Esophagus squamous epithelium (tissue), 5 donors: ENCODE data around the gene KIAA1671. TPM values are rescaled to one million over a fixed set of nuclear protein-coding genes. Genes with fewer than 3 reads are reported as not detected.
A peak's percentile ranks its signal among the peaks of the same experiment; 100 is the strongest.

ENCODE experiments used
- DNase-seq: peaks from one replicate; lab custom pipeline; 2025; lab: John Stamatoyannopoulos, UW
- H3K27ac ChIP-seq, 4 donors: fragments of 200-600 bp; sonication (generic); one replicate each; pipeline ENCODE4 v1.5.1; 2016 to 2019; ENCODE audit warnings: mild to moderate bottlenecking in 1 of 4
- H3K27me3 ChIP-seq, 4 donors: fragments of 200-600 bp; sonication (generic); 1 replicate in 3 of 4; 2 replicates in 1 of 4; pipeline versions ENCODE4 v1.5.1 to v1.6.0; 2017 to 2021; ENCODE audit warnings: antibody characterized with exemption in 1 of 4
- H3K36me3 ChIP-seq, 3 donors: fragments of 200-600 bp; sonication (generic); one replicate each; pipeline ENCODE4 v1.5.1; 2016 to 2019
- H3K4me1 ChIP-seq, 3 donors: fragments of 200-600 bp; sonication (generic); one replicate each; pipeline ENCODE4 v1.5.1; 2017 to 2019
- H3K4me3 ChIP-seq, 4 donors: fragments of 200-600 bp; sonication (generic); 1 replicate in 3 of 4; 2 replicates in 1 of 4; pipeline ENCODE4 v1.5.1; 2016 to 2019; ENCODE audit warnings: mild to moderate bottlenecking in 2 of 4, moderate library complexity in 1 of 4
- H3K9me3 ChIP-seq, 3 donors: fragments of 200-600 bp; sonication (generic); one replicate each; pipeline ENCODE4 v1.5.1; 2016 to 2019
- CTCF ChIP-seq, 6 experiments: fragments of 450-650 bp in 4 of 6; fragments of 200-600 bp in 2 of 6; sonication (generic) in 2 of 6; IDR thresholded peaks; one replicate each; pipeline ENCODE4 v1.5.1; 2016 to 2019; ENCODE audit warnings: antibody characterized with exemption in 6 of 6, mild to moderate bottlenecking in 4 of 6, moderate library complexity in 4 of 6
- POLR2A ChIP-seq, 4 donors: fragments of 450-650 bp; IDR thresholded peaks; one replicate each; pipeline ENCODE4 v1.6.1; 2017; ENCODE audit warnings: antibody characterized with exemption in 4 of 4, mild to moderate bottlenecking in 4 of 4, moderate library complexity in 3 of 4
- WGBS, 2 donors: methylation state at CpG; one replicate each; pipeline ENCODE4 v1.1.5; 2018; 5-methylcytosine and 5-hydroxymethylcytosine counted together
- intact Hi-C: fragments of 100-400 bp; cut with DNase I; formaldehyde crosslinking; loops from one replicate; pipeline ENCODE4 v1.15.0; 2022
- total RNA-seq, 4 donors: library from RNA; depleted of rRNA; stranded (reverse); fragments of >200 nt; gene quantifications; one replicate each; pipeline ENCODE4 v1.1.0, GENCODE V29; 2016
- donor health status: DM: yes; HTN: yes; CAD: no.

KIAA1671 gene
- total RNA-seq, 4 donors from 2014 or later: 43.1 to 73.2 (median 47.5) TPM

GRCh38 chr22:24952837-24953383, 394 bp downstream of the KIAA1671 start:
- H3K27ac ChIP-seq: peak overlapping the region; percentile 83 to 94 (median 91)
- H3K27me3 ChIP-seq: peaks cover 0 to 31% (median 0%) of the 10 kb centered on the region in 4 donors
- no peak for DNase-seq
- TF ChIP-seq CTCF (IDR thresholded peaks at IDR 0.05) (no peak), POLR2A (IDR thresholded peaks at IDR 0.05) (no peak)
- no peaks in the 10 kb centered on the region for H3K36me3 ChIP-seq
- peak overlapping the region; percentile 75 to 89 (median 80) for H3K4me3 ChIP-seq
- intact Hi-C loops: loop anchor here (2.0 kb wide), 1 partner anchor 96 kb away; no protein-coding TSS in a partner anchor
- H3K9me3 ChIP-seq: no peaks in the 10 kb centered on the region
- peaks cover 7 to 71% (median 14%) of the 10 kb centered on the region in 3 donors for H3K4me1 ChIP-seq
- WGBS, 2 donors: 1% methylated on average over 13 of the region's 35 CpGs; no CpG with 5 or more reads in 1 of the 2 donors

GRCh38 chr22:24953384-24954113, 1.0 kb downstream of the KIAA1671 start:
- Histone ChIP-seq H3K27ac (peak overlapping the region; percentile 83 to 94 (median 91)), H3K4me1 (peaks cover 9 to 71% (median 14%) of the 10 kb centered on the region in 3 donors), H3K4me3 (peak overlapping the region; percentile 75 to 89 (median 80)), H3K36me3 (no peaks in the 10 kb centered on the region), H3K9me3 (no peaks in the 10 kb centered on the region), H3K27me3 (peaks cover 0 to 24% (median 0%) of the 10 kb centered on the region in 4 donors)
- intact Hi-C loops: loop anchor here (2.0 kb wide), 1 partner anchor 95 kb away; no protein-coding TSS in a partner anchor
- TF ChIP-seq CTCF (IDR thresholded peaks at IDR 0.05) (no peak), POLR2A (IDR thresholded peaks at IDR 0.05) (no peak)
- DNase-seq: no peak
- WGBS, 2 donors: 20% methylated on average over 10 to 11 of the region's 47 CpGs

GRCh38 chr22:24954114-24954463, 1.6 kb downstream of the KIAA1671 start:
- H3K9me3 ChIP-seq: no peaks in the 10 kb centered on the region
- TF ChIP-seq POLR2A (IDR thresholded peaks at IDR 0.05): no peak
- H3K36me3 ChIP-seq: no peaks in the 10 kb centered on the region
- intact Hi-C loops: no loop called here
- peaks cover 0 to 20% (median 0%) of the 10 kb centered on the region in 4 donors for H3K27me3 ChIP-seq
- WGBS, 2 donors: 15 to 31% methylated on average over 2 to 4 of the region's 4 CpGs
- peaks cover 9 to 71% (median 19%) of the 10 kb centered on the region in 3 donors for H3K4me1 ChIP-seq
- DNase-seq: no peak
- peak overlapping the region; percentile 83 to 94 (median 91) for H3K27ac ChIP-seq
- H3K4me3 ChIP-seq: peak overlapping the region; percentile 75 to 89 (median 80)

GRCh38 chr22:24954856-24955255, 2.3 kb downstream of the KIAA1671 start:
- Histone ChIP-seq H3K27me3 (peaks cover 0 to 20% (median 0%) of the 10 kb centered on the region in 4 donors), H3K9me3 (no peaks in the 10 kb centered on the region), H3K4me3 (no peak overlapping the region), H3K27ac (peak overlapping the region in 1 of 4 donors; percentile 94), H3K4me1 (peaks cover 9 to 68% (median 19%) of the 10 kb centered on the region in 3 donors), H3K36me3 (no peaks in the 10 kb centered on the region)
- WGBS, 2 donors: 93 to 96% methylated on average over 4 to 7 of the region's 8 CpGs
- no peak for TF ChIP-seq CTCF (IDR thresholded peaks at IDR 0.05)
- intact Hi-C loops: no loop called here
- no peak for DNase-seq

GRCh38 chr22:24957043-24957442, 4.5 kb downstream of the KIAA1671 start:
- Histone ChIP-seq H3K4me3 (no peak overlapping the region), H3K9me3 (no peaks in the 10 kb centered on the region), H3K36me3 (peaks cover 0 to 6% (median 0%) of the 10 kb centered on the region in 3 donors), H3K27ac (peak overlapping the region in 1 of 4 donors; percentile 35), H3K4me1 (peaks cover 9 to 63% (median 16%) of the 10 kb centered on the region in 3 donors), H3K27me3 (peaks cover 0 to 16% (median 0%) of the 10 kb centered on the region in 4 donors)
- TF ChIP-seq CTCF (IDR thresholded peaks at IDR 0.05): no peak
- no peak for TF ChIP-seq POLR2A (IDR thresholded peaks at IDR 0.05)
- intact Hi-C loops: no loop called here
- no peak for DNase-seq
- 51 to 69% methylated on average over 2 of the region's 2 CpGs for WGBS, 2 donors
